NCI-H345 treated with DMSO at 0.1 percent for 48 hours (cell line): Measurements from ENCODE around the gene SMAP2.

ENCODE experiments used
- DNase-seq: peaks from one replicate; lab custom pipeline; 2025; ENCODE audit not compliant: unreplicated experiment; lab: John Stamatoyannopoulos, UW

SMAP2 gene

DNA sequence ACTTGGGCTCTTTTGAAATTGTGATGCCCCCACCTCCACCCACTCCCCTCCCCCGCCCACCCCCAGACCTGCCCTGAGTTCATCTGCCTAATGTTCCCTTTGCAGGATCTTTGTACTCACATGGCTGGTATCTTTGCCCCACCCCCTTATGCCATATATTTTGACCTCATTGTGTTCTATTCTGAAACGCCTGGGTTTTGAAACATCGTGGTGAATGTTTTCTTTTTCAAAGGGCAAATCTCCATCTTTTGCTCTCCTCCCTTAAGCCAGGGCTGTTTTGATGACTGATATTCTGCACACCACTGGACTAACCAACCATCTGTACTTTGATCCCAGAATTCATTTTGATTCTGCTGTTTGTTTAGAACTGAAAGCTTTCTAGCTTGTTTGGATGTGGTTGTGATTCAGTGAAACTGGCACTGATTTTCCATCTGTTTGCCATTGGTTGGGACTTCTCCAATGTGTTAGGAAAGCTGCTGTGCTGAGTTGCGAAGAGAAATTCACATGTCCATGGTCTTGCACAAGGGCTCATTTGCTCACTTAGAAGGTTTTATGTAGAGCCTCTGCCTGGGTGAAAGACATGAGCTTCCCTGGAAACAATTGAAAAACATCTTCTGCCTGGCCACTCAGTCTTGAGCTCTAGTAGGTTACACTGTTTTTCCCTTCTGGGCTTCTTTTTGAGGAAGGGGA, 16.5 kb downstream of the SMAP2 start:
- DNase-seq: no peak

DNA sequence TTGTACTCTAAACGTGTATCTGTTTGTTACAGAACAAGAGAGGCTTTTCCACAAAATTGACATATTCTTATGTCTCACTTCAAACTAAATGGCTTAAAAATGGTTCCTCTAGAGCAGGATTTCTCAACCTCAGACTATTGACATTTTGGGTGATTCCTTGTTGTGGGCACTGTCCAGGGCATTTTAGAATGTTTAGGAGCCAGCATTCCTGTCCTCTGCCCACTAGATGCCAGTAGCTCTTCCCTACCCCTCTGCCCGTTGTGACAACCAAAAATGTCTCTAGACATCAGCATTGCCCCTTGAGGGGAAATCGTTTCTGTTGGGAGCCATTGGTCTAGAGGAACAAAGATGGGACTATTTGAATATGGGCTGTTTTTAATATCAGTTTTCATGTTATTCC, 17.3 kb downstream of the SMAP2 start:
- DNase-seq: no peak

DNA sequence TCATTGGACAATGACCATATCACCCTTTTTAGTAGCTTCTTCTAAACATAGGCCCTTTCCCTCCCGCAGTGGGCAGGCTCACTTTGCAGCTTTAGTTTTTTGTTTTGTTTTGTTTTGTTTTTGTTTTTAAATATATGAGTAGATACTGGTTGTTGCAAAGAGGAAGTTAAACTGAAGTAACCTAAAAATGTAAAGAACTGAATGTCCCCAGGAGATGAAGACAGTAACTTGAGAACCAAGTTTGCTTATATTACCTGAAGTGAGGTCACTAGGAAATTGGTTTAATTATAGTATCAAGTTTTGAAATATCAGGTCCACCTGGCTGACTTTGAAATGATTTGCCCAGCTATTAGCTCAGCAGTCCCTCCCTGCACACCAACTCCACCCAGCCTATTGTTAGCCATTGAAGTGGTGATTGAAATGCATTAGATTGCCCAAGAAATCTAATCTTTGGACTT, 18.2 kb downstream of the SMAP2 start:
- no peak for DNase-seq

DNA sequence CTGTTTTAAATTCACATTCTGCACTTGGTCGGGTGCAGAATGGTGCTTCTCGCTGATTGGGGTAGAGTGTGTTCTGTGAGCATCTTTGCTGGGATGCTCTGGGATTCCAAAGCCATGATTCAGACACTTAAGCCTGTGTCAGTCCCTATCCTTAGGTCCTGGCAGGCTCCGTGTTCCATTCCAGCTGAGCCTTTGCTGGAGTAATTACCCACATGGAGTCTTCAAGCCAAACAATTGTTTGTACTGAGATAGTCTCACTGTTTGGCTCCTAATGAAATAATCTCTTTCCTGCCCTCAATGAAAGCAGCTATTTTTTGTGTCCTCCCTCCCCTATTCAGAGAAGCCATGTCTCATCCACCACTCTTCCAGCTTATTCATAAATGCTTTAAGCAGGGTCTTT, 18.7 kb downstream of the SMAP2 start:
- DNase-seq: no peak

DNA sequence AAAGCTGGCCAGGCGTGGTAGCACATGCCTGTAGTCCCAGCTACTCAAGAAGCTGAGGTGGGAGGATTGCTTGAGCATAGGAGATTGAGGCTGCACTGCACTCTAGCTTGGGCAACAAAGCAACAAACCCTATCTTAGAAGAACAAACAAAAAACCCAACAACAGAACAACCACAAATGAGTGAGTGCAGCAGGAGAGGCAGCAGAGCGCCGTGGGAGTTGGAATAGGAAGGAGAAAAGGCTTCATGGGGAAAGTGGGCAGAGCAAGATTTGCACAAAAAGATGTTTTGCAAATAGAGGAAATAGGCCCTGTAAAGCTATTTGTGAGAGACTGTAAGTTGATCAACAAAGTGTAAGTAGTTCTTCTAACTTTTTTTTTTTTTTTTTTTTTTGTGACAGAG, 19.6 kb downstream of the SMAP2 start:
- DNase-seq: no peak

DNA sequence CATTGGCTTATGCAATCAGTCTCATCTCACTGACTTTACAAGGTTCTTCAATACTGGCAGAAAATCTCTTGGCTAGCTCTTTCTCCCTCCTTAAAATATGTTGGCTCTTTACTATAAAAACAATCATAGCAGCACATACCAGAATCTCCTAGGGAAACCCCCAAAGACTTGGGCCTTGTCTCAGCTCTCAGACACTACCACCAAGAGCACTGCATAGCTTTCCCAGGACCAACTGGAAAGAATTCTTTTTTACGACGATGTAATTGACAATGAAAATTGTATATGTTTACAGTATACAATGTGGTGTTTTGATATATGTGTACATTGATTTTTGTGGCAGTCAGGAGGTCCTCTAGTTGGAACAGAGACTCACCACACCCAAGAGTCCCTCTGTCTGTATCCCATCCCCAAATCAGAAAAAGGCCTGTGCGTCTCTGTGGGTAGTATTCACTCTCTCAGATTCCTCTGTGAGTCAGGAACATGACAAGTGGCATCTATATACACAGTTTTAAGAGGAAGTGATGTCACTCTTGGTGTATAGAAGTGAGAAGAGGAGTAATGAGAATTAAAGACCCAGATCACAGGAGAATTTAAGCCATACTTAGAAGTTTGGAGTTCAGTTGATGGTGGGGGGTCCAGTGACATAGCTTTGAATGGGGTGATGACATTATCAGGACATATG, 21.1 kb downstream of the SMAP2 start:
- DNase-seq: no peak

DNA sequence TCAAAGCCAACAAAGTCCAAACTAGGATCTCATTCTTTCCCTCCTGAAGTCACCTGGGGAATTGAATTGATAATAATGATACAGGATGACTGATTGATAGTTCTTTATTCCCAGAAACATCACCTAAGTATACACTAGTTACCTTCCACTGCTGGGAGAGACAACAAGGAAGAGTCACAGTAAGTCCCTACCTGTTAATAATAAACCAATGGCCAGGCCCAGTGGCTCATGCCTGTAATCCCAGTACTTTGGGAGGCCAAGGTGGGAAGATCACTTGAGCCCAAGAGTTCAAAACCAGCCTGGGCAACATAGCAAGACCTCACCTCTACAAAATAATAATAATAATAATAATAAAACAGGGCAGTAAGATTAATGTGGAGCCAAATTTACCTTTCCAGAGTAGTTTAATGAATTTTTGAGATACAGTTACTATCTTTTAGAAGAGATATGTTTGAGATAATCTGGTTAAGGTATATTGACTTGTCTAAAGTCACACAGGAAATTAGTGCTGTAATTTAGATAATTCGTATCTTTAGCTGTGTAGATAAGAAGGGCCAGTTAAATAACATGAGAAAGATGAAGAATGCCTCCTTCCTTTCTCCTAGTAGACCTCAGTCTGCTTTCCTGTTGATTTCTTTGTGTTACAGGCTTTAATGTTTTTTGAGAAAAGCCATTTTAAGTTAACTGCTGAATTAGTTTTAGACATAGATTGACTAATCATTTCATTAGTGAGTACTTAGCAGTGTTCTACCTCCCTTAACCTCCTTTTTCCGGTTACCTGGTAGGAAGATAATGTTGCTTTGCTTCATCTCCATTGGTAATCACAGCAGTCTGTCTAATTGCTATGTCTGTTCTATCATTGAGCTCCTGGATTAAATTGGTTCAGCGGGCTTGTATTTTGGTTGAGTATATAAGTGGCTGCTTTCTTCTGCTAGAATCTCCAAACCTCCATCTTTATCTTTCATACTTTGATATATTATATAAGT, 22.0 kb downstream of the SMAP2 start:
- DNase-seq: no peak

DNA sequence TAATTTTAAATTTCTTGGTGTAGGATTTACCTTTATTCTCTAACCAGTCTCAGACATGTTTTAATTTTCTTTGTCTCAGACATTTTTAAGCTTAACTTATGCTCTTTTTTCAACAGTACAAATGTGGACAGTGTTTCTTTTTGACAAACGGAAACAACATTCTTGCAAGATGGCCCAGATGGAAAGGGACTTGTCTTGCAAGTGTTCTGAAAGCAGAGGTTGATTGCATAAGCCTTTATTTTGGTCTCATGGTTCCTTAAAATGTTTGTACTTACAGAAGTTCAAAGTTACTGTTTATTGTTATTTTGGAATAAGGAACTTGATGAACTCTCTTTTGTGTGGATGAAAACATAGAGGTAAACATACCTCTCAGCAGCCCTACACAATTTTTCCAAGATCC, 22.9 kb downstream of the SMAP2 start:
- no peak for DNase-seq

DNA sequence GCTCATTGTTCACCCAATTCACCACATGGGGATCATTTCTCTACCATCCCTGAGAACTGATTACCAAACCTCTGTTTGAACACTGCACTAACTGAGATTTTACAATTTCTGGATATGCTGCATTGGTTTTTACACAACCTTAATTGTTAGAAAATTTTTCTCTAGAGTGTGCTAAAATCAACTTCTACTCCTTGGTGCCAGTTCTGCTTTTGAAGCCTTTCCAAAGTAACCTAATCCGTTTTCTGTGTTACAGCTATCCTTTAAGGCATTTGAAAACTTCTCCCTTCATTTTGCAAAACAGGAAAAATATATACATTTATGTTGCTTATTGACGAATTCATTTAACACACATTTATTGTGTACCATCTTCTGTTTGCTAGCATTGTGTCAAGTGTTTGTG, 23.7 kb downstream of the SMAP2 start:
- no peak for DNase-seq

DNA sequence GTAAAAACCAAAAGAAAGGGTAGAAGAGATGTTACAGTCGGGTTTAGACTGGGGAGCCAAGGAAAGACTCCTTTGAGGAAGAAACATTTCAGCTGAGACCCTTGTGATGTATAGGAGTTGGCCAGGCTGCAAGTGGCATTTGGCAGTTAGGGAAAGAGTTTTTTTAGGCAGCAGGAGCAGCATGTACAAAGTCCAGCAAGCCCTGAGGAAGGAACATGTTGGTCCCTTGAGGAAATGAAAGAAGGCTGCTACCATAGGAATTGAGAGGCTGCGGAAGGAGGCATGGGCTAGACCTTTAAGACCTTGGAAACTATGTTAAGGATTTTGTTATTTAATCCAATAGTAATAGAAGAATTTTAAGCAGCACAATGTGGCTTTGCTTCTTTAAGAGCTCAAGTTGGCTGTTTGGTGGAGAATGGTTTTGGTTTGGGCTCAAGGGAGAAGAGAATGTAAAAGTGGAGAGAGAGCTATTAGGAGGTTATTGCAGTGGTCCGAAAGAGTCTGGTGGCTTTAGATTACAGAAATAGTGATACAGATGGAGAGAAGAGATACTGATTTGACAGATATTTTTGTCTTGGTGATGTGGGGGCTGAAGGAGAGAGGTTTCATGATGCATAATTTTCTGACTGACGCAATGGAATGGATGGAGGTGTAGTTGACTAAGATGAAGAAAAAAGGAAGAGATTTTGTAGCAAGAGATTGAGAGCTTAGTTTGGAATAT, 26.6 kb downstream of the SMAP2 start:
- DNase-seq: no peak

DNA sequence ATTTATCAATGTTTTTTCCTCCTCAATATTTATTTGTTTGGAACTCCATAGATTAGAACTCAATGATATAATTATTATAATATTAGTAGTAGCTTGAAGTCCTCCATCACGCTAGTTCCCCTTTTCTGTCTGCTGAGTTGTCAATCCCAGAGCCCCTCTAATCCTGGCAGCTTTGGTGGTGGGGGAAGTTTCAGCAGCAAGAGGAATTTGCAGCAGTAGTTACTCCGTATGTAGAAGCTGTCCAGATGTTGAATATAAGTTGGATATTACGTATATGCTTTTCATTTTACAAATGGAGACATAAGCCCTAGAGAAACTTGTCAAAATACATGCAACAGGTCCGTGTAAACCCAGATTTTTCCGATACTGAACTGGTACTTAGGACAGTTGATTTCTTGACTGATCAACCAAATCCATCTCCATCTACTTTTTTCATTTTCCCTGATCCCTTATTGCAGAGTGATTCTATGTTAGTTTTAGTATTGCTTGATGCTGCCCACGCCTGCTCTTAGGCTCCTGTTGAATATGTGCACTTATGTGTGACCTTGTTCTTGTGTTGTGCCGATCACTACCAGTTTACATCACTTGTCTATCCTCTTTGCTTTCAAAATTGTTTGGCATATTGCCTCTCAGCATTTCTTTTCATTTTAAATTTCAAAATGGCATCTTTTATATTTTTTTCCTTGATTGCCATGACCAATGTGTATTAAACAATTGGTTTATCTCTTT, 28.1 kb downstream of the SMAP2 start:
- no peak for DNase-seq

DNA sequence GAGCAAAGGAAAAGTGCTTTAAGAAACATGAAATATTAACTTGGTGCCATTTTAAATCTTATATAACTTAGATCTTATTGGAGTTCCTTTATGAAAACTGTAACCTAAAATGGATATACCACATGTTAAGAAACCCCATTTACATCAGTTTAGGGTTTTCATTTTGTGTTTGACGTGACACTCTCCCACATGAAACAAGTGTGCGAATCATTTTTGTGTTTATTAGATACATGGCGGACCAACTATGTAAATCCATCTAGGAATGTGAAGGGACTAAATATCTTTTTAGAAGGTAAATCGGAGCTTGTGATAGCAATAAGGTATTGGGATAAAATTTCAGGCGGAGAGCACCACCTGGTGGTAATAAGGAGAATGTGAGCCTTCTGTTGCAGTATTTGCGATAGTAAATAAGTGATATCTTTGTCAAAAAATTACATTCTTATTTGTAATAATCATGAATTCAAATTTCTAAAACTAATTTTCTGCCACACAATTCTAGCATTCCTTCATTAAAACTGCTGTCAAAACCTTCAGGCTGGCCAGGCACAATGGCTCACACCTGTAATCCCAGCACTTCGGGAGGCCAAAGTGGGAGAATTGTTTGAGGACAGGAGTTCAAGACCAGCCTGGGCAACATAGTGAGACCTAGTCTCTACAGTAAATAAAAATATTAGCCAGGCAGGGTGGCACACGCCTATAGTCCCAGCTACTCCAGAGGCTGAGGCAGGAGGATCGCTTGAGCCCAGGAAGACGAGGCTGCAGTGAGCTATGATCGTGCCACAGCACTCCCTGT, 31.3 kb downstream of the SMAP2 start:
- DNase-seq: peak; percentile 24

DNA sequence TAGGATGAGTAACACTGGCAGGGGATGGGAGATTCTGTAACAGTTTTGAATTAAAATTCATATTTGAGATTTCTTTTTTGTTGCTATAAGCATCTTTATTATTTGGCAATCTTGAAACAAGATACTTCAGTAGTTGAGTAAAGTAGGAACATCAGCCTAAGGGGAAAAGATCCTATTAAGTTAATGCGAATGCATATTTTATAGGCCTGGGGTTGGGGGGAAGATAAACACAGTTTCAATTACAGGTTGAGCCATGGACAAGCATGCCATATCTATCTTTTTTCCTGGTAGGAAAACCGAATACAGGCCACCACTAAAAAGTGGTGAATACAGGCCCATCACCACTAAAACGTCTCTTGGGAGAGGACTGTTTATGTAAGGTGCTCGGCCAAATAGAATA, 32.3 kb downstream of the SMAP2 start:
- no peak for DNase-seq

DNA sequence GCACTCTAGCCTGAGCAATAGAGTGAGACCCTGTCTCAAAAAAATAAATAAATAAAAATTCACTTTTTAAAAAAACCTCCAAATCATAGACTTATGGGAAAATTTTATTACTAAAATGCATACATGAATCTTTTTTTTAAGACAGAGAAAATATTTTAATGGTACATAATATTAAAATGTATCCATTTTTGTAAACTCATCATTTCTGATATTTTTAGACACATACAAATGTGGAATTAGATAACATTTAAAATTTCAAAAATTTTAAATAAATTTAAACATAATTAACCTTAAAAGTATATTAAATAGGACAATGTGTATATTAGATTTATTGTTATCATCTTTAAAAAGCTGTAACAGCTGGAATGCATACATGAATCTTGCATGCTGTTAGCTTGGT, 33.9 kb downstream of the SMAP2 start:
- no peak for DNase-seq

DNA sequence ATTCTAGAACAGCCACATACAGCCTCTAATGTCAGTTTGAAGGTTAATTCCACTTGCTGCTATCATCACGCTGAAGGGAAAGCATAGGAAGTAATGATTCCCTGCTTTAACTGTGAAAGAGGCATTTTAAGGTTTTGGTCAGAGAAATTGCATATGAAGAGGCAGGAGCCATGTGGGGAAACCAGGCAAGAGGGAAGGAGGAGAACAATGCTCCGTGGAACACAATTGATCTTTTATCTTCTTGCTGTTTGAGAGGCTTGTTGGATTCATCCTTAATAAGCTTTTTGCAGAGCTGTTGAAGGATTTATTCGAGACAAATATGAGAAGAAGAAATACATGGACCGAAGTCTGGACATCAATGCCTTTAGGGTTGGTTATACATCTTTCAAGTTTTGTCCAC, 35.9 kb downstream of the SMAP2 start:
- no peak for DNase-seq

DNA sequence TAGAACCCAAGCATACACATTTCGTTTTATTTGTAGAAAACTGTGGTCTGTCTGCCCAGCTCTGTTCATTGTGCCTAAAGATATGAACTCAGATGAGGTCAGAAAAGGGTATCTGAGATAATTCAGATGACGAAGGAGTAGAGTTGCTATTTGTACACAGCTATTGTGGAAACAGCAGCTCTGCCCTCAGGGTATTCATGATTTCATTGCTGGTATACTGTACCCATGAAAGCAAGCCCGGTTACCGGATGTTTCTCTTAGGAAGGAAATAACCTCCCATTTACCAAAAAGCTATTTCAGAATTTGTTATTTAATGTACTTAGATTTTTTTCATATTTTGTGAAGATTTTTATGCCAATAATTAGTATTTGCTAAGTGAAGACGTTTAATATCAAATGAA, 37.8 kb downstream of the SMAP2 start:
- DNase-seq: no peak

DNA sequence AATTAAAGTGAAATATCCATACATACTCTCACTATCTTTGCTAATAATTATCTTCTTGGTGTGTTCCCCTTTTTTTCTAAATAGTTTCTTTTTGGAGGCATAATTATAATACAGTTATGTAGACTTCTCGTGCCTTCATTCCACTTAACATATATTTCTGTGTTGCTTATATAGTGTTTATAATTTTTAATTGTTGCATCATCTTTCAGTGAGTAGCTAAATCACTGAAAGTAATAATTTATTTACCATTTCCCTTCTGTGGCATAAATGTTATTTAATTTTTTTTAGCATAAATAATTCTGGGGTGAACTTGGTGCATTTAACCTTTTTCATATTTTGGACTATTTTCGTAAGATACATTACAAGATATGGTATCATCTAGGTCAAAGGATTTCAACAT, 38.3 kb downstream of the SMAP2 start:
- DNase-seq: no peak

DNA sequence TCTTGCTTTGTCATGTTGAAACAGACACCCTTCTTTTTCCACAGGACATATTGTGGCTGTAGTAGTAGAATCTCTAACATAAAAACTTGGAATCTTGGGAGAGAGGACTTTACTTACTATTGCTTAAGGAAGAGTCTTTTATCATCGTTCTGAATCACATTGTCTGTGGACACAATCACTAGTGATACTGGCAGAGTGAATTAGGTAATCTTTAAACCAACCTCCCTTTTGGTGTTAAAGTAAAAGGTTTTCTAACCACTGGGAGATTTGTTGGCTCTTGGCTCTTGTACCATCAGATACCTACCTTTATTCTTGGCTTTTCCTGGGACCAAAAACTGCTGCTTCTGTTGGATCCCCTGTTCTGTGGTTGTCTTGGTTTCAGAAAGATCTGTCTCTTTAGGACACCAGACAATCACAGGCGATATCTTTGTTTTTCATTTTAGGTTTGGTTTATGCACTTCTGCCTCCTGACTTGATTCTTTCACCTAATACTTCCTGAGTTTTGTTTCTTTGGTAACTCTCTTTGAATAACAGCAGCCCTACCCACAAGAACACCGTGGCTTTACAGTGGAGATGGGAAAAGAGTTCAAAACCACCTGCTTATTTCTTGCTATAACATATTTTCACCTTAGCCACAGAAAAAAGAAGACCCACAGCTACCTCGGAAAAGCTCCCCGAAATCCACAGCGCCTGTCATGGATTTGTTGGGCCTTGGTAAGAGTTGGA, 40.2 kb downstream of the SMAP2 start:
- no peak for DNase-seq

DNA sequence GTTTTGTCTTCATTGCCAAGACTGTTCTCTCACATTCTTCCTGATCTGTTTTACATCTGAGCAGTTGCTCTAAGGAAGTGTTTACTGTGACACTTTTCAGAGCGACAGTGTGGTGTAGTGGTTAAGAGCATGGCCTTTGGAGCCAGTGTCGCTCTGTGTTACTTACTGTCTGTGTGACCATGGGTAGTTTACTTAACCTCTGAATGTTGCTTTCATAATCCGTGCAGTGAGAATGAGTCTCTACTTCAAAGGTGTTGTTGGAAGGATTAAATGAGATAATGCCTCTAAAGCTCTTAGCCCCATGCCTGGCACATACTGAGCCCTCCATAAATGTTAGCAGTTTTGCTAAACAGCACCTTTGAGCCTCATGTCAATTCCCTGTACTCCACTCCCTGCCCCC, 40.8 kb downstream of the SMAP2 start:
- DNase-seq: no peak
